AG20443 (cell line): Measurements from ENCODE around the gene PACSIN1.
A peak's percentile ranks its signal among the peaks of the same experiment; 100 is the strongest.

Source experiments
- DNase-seq: peaks from one replicate; pipeline ENCODE4 v3.0.0; 2012; ENCODE audit warnings: low spot score, mixed read lengths

The PACSIN1 gene, protein sequence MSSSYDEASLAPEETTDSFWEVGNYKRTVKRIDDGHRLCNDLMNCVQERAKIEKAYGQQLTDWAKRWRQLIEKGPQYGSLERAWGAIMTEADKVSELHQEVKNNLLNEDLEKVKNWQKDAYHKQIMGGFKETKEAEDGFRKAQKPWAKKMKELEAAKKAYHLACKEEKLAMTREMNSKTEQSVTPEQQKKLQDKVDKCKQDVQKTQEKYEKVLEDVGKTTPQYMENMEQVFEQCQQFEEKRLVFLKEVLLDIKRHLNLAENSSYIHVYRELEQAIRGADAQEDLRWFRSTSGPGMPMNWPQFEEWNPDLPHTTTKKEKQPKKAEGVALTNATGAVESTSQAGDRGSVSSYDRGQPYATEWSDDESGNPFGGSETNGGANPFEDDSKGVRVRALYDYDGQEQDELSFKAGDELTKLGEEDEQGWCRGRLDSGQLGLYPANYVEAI

DNA sequence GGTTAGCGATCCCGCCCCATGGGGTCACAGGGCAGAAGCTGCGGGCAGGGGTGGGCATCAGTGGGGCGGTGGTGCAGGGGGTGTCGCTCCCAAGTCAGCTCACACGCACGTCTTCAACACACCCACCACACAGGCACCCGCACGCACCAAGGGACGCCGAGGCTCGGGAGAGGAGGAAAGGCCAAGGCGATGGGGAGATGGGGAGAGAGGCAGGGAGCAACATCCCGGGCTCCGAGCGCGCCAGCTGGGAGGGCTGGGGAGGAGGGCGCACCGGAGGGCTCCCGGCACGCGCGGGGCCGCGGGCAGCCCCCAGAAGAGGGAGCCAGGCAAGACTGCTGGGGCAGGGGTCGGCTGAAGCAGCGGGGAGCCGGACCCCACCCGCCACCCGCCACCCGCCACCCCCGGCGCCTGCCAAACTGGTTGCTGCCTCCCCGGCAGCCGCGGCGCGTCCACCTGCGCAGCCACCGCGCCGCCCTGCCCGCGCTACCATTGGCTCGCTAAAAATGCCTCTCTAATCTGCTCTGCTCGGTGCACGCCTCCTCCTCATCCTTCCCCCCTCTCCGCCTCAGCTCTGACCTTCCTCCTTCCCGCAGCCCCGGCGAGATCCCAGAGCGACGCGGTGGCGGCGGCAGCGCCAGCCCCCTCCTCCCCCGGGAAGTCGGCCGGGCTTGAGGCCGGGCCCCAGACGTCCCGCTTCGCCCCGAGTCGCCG is at the start of gene PACSIN1:
Gene PACSIN1 (plus strand): TSS at position 546 of the 711 bp plus-strand sequence. CDS start 60,230 bp downstream, outside the sequence.
- peak; percentile 47 for DNase-seq

DNA sequence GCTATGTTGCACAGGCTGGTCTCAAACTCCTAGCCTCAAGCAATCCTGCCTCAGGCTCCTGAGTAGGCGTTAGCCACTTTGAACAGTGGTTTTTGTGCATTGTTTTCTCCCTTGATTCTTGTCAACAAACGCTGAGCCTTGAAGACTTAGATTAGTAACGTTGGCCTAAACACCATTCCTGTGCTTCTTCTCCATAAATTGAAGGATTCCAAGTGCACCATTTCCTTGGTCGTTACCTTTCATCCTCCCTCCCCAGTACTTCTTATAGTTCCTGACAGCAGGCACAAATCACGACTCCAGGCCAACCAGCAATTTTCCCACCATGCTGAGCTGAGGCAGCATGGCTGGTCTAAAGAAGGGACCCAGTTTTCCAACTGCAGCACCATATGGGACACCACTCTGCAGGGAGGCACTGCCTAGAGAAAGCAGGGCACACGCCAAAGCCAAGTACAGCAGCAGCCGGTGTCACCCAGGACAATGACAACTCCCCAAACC is 49.0 kb upstream of the PACSIN1 start:
- no peak for DNase-seq

DNA sequence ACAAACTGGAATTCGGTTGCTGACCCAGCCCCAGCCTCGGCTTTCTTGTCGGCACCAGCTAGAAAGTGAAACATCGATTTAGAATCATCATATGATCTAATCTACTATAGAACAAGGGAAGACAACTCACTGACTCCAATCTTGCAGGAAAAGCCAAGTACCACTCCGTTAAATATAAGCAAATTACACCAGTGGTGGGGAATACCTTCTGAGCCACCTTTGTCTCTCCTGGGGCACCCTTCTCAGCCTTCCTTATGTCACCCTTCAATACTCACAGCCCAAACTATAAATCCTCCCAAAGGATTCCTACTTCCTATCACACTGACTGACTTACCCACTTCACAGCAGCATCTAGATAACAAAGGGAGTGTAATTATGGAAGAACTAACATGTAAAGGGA is 47.5 kb upstream of the PACSIN1 start:
- DNase-seq = no peak

DNA sequence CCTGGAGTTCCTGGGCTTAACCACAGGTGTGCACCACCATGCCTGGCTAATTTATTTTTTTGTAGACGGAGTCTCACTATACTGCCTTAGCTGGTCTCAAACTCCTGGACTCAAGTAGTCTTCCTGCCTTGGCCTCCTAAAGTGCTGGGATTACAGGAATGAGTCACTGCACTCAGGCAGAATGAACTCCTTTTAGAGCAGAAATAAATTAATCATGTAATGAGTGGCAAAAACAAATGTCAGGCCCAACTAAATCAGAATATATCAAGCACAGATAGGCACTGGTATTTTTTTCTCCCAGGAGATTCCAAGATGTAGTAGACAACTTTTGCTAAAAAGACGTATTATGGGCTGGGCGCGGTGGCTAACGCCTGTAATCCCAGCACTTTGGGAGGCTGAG is 42.6 kb upstream of the PACSIN1 start:
- DNase-seq = no peak

DNA sequence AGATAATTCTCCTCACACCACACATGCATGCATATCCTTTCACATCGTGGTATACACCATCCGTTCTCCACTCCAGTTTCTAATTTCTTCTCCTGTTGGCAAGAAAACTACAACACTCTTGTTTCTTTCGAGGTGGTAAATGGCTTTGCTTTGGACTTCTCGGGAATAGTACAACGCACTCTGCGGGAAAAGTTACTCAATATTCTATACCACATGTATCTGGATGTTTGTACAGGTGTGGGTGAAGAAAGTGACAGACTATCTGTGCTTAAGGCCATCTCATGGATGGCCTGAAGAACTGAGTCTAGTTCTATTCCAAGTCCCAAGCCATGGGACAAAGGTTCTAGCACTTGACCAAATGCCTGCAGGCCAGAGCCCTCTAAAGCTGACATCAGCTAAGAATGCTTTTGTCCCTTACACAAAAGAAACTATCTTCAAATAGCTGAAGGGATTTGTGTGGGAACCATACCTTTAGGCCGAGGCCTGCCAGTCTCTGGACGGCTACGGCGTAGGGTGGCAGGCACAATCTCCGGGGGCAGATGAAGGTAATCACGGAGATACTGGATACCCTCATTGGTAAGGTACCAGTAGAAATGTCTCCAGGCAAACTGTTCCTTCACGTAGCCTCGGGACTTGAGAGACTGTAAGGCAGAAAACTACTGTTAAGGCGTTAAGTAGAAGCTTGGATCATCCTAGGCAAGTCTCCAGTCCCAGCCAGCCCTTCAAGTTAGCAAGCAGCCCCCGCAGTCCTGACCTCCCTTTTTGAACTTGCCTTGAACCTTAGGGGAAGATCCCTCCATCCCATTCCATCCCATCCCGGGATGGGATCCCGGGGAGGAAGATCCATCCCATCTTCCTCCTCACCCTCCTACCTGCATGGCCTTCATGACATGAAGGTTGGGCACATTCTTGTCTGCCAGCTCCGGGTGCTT is 41.4 kb upstream of the PACSIN1 start:
- DNase-seq = no peak

DNA sequence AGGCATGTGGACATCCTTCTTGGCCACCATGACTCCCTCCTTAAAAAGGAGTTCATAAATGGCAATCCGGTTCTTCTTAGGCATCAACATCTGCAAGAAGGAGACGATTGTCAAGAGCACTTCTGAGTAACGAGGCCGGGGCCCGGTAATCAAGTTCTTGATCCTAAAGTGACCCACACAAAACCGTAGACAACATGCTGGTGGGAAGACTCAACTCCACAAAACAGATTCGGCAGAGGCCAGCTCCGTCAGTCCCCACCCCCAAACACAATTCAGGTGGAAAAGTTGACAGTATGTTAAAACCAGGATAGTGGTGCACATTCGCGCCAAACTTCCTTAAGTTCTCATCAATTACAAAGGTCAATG is 40.8 kb upstream of the PACSIN1 start:
- DNase-seq = peak; percentile 24

DNA sequence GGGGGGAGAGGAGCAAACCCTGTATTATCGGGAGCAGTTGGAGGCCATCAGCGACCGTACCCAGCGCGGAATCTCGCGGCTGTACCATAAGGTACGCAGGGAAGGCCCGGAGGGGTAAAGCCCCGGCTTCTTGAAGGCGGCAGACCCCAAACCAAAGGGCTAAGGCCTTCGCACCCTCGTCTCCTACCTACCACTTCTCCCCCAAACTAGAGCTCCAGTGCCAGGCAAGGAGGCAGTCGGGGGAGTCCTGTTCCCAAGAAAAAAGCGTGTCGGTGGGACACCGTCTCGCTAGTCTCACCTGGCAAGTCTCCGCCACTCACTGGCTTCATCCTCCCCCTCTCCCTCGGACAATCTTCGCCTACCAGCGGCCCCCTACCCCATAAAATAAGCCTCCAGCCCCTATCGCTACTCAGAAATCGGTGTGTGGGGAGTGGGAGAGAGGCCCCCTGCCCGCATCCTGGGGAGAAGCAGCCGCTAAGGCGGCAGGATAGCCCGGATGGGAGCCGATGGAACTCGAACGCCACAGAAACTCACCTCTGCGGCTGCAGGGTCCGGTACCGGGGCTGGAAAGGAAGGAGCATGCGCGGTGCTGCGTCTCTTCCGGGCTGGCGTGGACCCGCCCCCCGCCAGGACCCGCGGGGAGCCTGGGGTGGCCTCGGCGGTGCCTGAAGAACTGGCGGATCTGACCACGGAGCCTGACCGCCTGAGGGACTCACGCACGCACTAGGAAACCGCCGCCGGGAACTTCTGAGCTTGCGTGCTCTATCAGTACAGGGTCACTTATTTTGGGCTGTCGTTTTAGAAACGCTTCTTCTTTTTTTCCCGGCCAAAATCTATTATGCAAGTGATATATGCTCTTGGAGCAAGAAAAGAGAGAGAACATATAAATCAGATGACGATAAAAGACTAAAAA is 40.1 kb upstream of the PACSIN1 start, which contains the start of gene RPS10:
Gene RPS10 (minus strand): TSS at position 572 of the 913 bp plus-strand sequence. CDS start 848 bp downstream, outside the sequence.
- DNase-seq = peak; percentile 100

DNA sequence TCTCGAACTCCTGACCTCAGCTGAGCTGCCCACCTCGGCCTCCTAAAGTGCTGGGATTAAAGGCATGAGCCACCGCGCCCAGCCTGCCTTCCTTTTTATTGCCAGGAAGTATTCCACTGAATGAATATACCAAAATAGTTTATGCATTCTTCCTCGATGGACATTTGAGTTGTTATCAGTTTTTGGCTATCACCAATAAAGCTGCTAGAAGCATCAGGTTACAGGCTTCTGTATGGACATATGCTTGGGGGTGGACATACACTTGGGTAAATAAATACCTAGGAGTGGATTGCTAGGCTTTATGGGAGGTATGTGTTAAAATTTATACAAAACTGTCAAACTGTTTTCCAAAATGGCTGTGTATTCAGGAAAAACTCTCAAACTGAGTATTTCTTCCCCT is 30.0 kb upstream of the PACSIN1 start:
- no peak for DNase-seq

DNA sequence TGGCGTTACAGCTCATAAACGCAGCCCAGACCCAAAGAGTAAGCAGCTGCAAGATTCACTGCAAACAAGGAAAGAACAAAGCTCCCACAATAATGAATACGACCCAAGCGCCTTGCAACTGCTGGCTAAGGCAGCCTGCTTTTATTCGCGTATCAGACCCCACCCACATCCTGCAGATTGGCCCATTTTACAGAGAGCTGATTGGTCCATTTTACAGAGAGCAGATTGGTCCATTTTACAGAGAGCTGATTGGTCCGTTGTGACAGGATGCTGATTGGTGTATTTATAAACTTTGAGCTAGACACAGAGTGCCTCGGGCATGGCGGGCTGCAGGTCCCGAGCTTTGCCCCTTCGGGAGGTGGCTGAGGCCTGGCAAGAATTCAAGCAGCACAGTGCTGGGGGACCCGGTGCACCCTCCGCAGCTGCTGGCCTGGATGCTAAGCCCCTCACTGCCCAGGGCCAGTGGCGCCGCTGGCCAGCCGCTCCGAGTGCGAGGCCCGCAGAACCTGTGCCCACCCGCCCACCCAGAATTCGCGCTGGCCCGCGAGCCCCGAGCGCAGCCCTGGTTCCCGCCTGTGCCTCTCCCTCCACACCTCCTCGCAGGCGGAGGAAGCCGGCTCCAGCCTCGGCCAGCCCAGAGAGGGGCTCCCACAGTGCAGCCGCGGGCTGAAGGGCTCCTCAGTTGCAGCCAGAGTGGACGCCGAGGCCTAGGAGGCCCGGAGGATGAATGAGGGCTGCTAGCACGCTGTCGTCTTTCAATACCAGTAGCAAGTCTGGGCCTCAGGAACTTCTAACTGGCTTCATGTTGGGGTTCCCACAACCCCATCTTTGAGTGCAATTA is 28.9 kb upstream of the PACSIN1 start:
- DNase-seq = no peak

DNA sequence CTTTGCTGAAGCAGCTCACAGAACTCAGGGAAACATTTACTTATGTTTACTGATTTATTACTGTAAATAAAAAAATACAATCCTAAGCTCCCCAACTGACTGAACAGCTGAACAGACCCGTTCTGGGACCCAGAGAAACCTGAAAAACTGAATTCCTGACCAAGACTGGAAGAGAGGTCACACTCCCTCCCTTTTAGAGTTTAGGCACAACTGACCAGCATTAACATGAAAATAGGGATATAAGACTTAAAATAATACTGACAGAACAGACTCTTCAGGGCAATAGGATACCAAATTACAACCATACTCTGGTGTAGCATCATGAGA is 28.3 kb upstream of the PACSIN1 start:
- DNase-seq = no peak

DNA sequence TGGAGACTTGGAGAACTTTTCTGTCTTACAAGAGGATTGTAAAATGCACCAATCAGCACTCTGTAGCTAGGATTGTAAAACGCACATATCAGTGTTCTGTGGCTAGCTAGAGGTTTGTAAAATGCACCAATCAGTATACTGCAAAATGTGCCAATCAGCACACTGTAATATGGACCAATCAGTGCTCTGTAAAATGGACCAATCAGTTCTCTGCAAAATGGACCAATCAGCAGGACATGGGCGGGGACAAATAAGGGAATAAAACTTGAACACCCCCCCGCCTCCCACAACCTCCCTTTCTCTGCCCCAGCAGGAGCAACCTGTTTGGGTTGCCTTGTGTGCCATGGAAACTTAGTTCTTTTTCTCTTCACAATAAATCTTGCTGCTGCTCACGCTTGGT is 27.2 kb upstream of the PACSIN1 start:
- DNase-seq = no peak

DNA sequence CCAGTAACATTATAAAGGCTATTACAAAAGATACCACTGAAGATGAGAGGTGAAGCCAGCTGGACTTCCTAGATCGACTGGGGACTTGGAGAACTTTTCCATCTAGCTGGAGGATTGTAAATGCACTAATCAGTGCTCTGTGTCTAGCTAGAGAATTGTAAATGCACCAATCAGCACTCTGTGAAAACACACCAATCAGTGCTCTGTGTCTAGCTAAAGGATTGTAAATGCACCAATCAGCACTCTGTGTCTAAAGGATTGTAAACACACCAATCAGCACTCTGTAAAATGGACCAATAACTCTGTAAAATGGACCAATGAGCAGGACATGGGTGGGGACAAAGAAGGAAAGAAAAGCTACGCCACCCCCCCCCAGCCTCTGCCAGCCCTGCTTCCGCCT is 26.4 kb upstream of the PACSIN1 start:
- DNase-seq = no peak

DNA sequence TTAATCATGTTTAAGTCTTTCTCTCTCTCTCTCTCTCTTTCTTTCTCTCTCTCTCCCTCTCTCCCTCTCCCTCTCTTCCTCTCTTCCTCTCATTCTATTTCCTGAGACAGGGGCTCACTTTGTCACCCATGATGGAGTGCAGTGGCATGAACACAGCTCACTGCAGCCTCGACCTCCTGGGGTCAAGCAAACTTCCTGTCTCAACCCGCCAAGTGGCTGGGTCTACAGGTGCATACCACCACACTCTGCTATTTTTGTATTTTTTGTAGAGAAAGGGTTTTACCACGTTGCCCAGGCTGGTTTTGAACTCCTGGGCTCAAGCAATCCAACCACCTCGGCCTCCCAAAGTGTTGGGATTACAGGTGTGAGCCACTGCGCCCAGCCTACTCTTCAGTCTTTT is 24.4 kb upstream of the PACSIN1 start:
- DNase-seq = no peak

DNA sequence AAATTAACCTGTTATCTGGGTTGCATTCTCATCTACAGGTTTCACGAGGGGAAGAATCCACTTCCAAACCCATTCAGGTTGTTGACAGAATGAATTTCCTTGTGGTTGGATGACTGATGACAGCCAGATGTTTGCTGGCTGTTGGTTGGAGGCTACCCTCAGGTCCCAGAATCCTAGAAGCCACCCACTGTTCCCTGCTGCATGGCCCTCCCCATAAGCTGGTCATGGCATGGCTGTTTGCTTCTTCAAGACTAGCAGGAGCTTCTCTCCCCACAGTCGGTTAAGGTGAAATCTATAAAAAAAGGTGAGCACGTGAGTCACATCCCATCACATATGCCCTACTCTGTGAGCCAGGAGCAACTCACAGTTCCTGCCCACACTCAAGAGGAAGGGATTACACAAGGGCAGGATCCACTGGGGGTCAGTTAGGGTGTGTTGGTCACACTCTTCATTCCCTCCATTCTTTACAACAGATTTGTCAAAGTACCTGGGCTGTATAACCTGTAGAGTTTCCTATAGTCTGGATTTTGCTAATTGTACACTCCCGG is 20.5 kb upstream of the PACSIN1 start:
- no peak for DNase-seq

DNA sequence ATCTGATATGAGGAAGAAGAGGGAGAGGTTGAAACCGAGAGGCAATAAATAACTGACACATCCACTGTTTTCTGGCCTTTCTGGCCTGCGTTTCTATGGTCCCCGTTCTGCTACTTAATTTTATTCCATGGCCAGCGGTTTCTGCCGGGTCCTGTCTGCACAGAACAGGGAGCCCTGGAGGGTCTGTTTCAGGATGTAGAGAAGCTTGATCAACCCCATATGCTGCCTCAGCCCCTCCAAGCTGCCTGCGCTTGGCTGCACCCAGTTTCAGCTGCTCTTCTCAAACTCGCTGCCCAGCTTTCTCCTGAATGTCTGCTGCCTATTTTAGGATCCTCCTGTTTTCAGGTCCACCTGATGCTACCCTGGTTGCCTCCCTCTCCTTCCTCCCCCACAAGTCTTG is 18.5 kb upstream of the PACSIN1 start:
- no peak for DNase-seq

DNA sequence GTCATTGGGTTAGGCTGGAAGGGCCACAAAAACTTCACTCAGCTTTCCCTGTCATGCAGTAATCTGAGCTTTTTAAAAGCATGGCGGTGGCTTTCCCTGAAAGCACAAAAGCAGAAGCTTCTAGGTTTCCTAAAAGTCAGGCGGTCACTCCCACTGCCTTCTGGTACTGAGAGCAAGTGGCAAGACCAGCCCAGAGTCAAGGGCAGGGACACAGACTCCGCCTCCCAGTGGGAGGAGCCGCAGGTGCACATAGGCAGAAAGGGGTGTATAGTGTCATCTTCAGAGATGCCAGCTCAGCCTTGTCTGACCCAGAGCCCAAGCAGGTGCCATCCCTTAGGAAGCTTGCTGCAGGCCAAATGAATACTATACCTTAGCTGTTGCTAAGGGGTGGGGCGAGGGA is 18.0 kb upstream of the PACSIN1 start:
- no peak for DNase-seq

DNA sequence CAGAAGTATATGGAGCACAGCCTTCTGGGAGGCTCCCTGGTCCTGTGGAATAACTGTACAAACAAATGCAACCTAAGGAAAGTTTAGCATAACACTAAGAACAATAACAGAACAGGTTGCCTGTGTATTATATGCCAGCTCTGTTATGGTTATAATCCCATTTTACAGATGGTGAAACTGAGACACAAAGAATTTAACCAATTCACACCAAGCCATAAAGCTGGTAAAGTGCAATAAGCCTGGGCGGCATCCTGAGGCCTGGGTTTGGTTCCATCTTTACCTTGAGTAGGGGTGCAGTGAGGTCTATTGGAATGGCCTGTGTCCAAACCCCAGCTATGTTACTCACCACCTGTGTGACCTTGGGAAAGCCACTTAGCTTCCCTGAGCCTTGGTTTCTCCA is 14.7 kb upstream of the PACSIN1 start:
- DNase-seq = no peak

DNA sequence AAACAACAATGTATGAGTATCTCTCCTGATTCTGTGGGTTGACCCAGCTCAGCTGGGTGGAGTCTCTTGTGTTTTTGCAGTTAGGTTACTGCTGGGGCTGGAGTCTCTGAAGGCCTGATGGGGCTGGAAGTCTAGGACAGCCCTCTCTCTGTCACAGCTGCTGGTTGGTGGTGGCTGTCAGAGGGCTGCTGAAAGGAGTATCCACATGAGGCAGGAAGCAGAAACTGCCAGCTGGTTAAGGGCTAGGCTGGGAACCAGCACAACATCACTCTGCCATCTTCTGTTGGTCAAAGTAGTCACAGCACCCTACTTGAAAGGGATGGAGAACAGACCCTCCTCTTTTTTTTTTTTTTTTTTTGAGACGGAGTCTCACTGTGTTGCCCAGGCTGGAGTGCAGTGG is 10.0 kb upstream of the PACSIN1 start:
- DNase-seq = no peak

DNA sequence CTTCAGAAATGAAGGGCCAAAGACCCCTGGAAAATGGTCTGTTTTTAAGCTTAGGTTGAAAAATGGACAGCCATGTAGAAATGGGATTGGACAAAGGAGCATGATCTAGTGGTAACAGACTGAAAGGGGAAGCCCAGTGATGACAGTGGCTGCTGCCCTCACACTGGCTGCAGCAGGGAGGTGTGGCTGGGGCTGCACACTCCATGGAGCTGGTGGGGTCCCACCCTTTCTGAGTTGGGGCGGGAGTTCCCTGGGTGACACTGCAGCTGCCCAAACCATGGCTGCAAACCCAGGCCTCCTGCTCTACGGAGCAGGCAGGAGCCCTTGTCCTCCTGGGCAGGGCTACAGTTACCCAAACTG is 8.5 kb upstream of the PACSIN1 start:
- no peak for DNase-seq
